ENCODE results near the gene ROBO1. TPM values are rescaled to one million over a fixed set of nuclear protein-coding genes. Genes with fewer than 3 reads are reported as not detected.

ROBO1 gene
- total RNA-seq, 1 experiment from 2014 or later: 35.5 TPM

DNA sequence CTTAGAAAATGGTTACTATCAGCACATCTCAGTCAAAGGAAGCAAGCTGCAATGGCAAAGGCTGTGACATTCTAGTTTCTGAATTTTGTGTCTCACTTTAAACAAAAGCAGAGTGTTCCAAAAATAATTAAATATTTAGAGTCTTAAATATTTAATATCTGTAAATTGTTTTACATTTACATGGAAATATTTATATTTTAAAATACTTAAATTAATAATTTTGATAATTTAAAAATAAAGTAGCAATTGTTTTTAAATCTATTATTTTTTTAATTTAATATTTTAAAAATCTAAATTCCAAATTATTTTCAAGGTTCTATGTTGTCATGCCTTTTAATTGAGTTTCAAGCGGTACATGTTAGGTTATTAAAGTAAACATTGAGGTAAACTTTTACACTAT, 843.1 kb downstream of the ROBO1 start:
- Histone ChIP-seq H3K9me2 (replicated peaks; ENCODE audit: low read length) (no peaks in the 10 kb centered on the region), H3K9ac (ENCODE audit: low read length) (no peak overlapping the region), H4K20me1 (ENCODE audit: low read length) (no peaks in the 10 kb centered on the region), H3K79me2 (ENCODE audit: low read length) (no peaks in the 10 kb centered on the region), H3K27me3 (ENCODE audit: low read length) (no peaks in the 10 kb centered on the region), H3F3A (ENCODE audit: low read length, unreplicated experiment) (no peaks in the 10 kb centered on the region), H3K27ac (ENCODE audit: low read length) (no peak overlapping the region), H2AFZ (ENCODE audit: low read length) (no peak overlapping the region), H3K4me3 (ENCODE audit: low read length) (no peak overlapping the region), H3K36me3 (ENCODE audit: low read depth, low read length) (no peaks in the 10 kb centered on the region), H3K9me3 (ENCODE audit: low read length) (no peaks in the 10 kb centered on the region), H3K4me1 (ENCODE audit: insufficient read depth, low read length) (no peaks in the 10 kb centered on the region), H3K4me2 (ENCODE audit: low read length) (no peak overlapping the region)
- intact Hi-C loops (cut with micrococcal nuclease): no loop called here
- BruUV-seq (replicated peaks): no TSS peak
- DNase-seq (no peak), ATAC-seq (no peak)
- CTCF ChIA-PET: no interaction called here
- POLR2A ChIA-PET (ENCODE audit: unreplicated experiment): interaction anchor here (0.6 kb wide), 1 partner anchor 8 kb away, joined by 5 read pairs; no protein-coding TSS in a partner anchor
- TF ChIP-seq, protein P1, sequence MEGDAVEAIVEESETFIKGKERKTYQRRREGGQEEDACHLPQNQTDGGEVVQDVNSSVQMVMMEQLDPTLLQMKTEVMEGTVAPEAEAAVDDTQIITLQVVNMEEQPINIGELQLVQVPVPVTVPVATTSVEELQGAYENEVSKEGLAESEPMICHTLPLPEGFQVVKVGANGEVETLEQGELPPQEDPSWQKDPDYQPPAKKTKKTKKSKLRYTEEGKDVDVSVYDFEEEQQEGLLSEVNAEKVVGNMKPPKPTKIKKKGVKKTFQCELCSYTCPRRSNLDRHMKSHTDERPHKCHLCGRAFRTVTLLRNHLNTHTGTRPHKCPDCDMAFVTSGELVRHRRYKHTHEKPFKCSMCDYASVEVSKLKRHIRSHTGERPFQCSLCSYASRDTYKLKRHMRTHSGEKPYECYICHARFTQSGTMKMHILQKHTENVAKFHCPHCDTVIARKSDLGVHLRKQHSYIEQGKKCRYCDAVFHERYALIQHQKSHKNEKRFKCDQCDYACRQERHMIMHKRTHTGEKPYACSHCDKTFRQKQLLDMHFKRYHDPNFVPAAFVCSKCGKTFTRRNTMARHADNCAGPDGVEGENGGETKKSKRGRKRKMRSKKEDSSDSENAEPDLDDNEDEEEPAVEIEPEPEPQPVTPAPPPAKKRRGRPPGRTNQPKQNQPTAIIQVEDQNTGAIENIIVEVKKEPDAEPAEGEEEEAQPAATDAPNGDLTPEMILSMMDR (conservative IDR thresholded peaks at IDR 0.05; ENCODE audit: low read depth, low read length): no peak
- TF ChIP-seq EZH2phosphoT487 (IDR thresholded peaks at IDR 0.05; ENCODE audit: borderline replicate concordance, low read length): no peak
- no peak for TF ChIP-seq EZH2 (IDR thresholded peaks at IDR 0.05; ENCODE audit: low read length, unreplicated experiment)

DNA sequence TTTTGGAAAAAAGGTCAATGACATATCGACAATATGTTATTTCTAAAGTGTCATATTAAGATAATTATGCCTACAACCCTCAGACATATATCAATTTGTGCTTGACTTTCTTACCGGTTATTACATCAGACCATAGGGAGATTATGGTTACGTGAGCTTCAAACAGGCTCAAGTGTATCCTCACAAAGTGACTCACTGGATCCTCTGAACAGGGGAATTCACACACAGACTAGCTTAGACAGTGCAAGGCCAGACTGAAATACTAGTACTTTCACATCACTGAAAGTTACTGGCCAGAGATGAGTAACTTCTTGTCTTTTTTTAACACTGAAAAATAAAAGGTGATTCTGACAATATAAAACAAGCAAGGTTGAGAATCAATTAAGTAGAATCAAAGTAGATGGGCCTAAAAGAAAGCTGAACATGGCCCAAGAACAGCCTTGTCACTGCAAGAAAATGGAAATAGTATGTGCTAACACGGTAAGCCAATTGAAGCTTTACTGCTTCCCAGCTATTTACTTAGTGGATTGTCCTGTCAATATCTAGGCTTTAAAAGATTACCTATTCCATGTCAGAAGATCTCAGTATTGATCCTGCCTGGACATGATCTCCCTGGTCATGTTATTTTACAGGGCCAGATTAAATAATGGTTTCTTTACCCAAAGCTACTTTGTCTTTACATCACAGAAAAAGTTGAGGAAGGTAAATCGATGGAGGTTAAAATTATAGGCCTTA, 848.6 kb downstream of the ROBO1 start:
- Histone ChIP-seq H2AFZ (ENCODE audit: low read length) (no peak overlapping the region), H3K79me2 (ENCODE audit: low read length) (no peaks in the 10 kb centered on the region), H3K9me3 (ENCODE audit: low read length) (no peaks in the 10 kb centered on the region), H3K36me3 (ENCODE audit: low read depth, low read length) (no peaks in the 10 kb centered on the region), H3K9me2 (replicated peaks; ENCODE audit: low read length) (no peaks in the 10 kb centered on the region), H3F3A (ENCODE audit: low read length, unreplicated experiment) (no peaks in the 10 kb centered on the region), H3K27ac (ENCODE audit: low read length) (no peak overlapping the region), H4K20me1 (ENCODE audit: low read length) (no peaks in the 10 kb centered on the region), H3K4me2 (ENCODE audit: low read length) (no peak overlapping the region), H3K4me3 (ENCODE audit: low read length) (no peak overlapping the region), H3K4me1 (ENCODE audit: insufficient read depth, low read length) (no peaks in the 10 kb centered on the region), H3K27me3 (ENCODE audit: low read length) (no peaks in the 10 kb centered on the region), H3K9ac (ENCODE audit: low read length) (no peak overlapping the region)
- BruUV-seq (replicated peaks): no TSS peak
- intact Hi-C loops (cut with micrococcal nuclease): loop anchor here (5.0 kb wide), 1 partner anchor 53 kb away; no protein-coding TSS in a partner anchor
- CTCF ChIA-PET: no interaction called here
- DNase-seq (no peak), ATAC-seq (peak; percentile 67; the same call in 1 of the 2 replicates)
- POLR2A ChIA-PET (ENCODE audit: unreplicated experiment): no interaction called here
- TF ChIP-seq, protein P1 (conservative IDR thresholded peaks at IDR 0.05; ENCODE audit: low read depth, low read length): no peak
- no peak for TF ChIP-seq EZH2phosphoT487 (IDR thresholded peaks at IDR 0.05; ENCODE audit: borderline replicate concordance, low read length)

DNA sequence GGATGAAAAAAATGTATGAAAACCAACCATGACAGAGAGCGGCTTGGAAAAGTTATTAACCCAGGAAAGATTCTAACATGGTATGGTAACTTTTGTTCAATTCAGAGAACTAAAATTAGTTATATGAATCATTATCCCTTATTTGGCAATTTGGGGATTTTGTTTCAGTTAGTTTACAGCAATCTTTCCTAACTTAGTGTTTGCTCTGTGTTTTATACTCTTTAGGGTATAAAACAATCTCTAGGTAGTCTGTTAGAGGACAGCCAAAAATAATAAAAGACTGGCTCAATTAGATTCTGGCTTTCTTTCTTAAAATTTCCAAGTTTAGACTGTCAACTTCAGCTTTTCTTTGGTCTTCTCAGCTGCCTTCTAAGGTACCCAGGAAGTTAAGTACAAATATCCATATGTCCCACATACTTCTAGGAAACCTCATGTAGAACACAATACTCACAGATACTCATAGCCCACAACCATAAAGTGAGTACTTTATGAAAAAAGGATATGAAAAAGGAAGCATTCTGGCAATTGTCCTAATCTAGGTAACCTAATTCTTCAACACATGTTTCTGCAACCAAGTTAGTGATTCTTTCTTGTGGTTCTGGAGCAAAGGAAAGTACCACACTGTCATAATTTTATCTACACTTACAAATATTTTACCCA, 849.3 kb downstream of the ROBO1 start:
- no peaks in the 10 kb centered on the region for H3K4me1 ChIP-seq (ENCODE audit: insufficient read depth, low read length)
- no peak overlapping the region for H3K4me3 ChIP-seq (ENCODE audit: low read length)
- H4K20me1 ChIP-seq (ENCODE audit: low read length): no peaks in the 10 kb centered on the region
- H3K9me3 ChIP-seq (ENCODE audit: low read length): no peaks in the 10 kb centered on the region
- BruUV-seq (replicated peaks): no TSS peak
- H3K27me3 ChIP-seq (ENCODE audit: low read length): no peaks in the 10 kb centered on the region
- no peak; the same call in 1 of the 2 replicates for ATAC-seq
- H3K36me3 ChIP-seq (ENCODE audit: low read depth, low read length): no peaks in the 10 kb centered on the region
- intact Hi-C loops (cut with micrococcal nuclease): loop anchor here (5.0 kb wide), 1 partner anchor 54 kb away; no protein-coding TSS in a partner anchor
- no peak overlapping the region for H3K27ac ChIP-seq (ENCODE audit: low read length)
- H3K9ac ChIP-seq (ENCODE audit: low read length): no peak overlapping the region
- no peak overlapping the region for H3K4me2 ChIP-seq (ENCODE audit: low read length)
- H3K9me2 ChIP-seq (replicated peaks; ENCODE audit: low read length): no peaks in the 10 kb centered on the region
- no peak for DNase-seq
- ChIA-PET POLR2A (ENCODE audit: unreplicated experiment) (no interaction called here), CTCF (no interaction called here)
- no peaks in the 10 kb centered on the region for H3K79me2 ChIP-seq (ENCODE audit: low read length)
- no peak overlapping the region for H2AFZ ChIP-seq (ENCODE audit: low read length)
- no peaks in the 10 kb centered on the region for H3F3A ChIP-seq (ENCODE audit: low read length, unreplicated experiment)
- TF ChIP-seq EZH2 (IDR thresholded peaks at IDR 0.05; ENCODE audit: low read length, unreplicated experiment) (no peak), EZH2phosphoT487 (IDR thresholded peaks at IDR 0.05; ENCODE audit: borderline replicate concordance, low read length) (no peak)
- TF ChIP-seq, protein P1 (conservative IDR thresholded peaks at IDR 0.05; ENCODE audit: low read depth, low read length): no peak

Measured in PC-3 (cell line).